Ishikawa (cell line): ENCODE measurements around the gene TELO2.

Experiments used
- CEBPB ChIP-seq: IDR thresholded peaks from 2 replicates; pipeline ENCODE4 v1.6.1; 2012
- CREB1 ChIP-seq: IDR thresholded peaks from 2 replicates; pipeline ENCODE4 v1.6.1; 2012; ENCODE audit warnings: low read depth
- EGR1 ChIP-seq: IDR thresholded peaks from 2 replicates; pipeline ENCODE4 v1.6.1; 2012
- EP300 ChIP-seq: IDR thresholded peaks from 2 replicates; pipeline ENCODE4 v1.6.1; 2012; ENCODE audit warnings: borderline replicate concordance
- FOXM1 ChIP-seq: IDR thresholded peaks from 2 replicates; pipeline ENCODE4 v1.6.1; 2012; ENCODE audit warnings: low read depth, borderline replicate concordance
- NFIC ChIP-seq: IDR thresholded peaks from 2 replicates; pipeline ENCODE4 v1.6.1; 2012
- RAD21 ChIP-seq: IDR thresholded peaks from 2 replicates; pipeline ENCODE4 v1.6.1; 2012; ENCODE audit warnings: low read depth
- REST ChIP-seq: IDR thresholded peaks from 2 replicates; pipeline ENCODE4 v1.6.1; 2012; ENCODE audit warnings: low read depth, mild to moderate bottlenecking
- TAF1 ChIP-seq: IDR thresholded peaks from 2 replicates; pipeline ENCODE4 v1.6.1; 2012; ENCODE audit warnings: low read depth, mild to moderate bottlenecking
- TCF12 ChIP-seq: IDR thresholded peaks from 2 replicates; pipeline ENCODE4 v1.6.1; 2012; ENCODE audit warnings: low read depth
- TEAD4 ChIP-seq: IDR thresholded peaks from 2 replicates; pipeline ENCODE4 v1.6.1; 2012
- YY1 ChIP-seq: IDR thresholded peaks from 2 replicates; pipeline ENCODE4 v1.6.1; 2012; ENCODE audit warnings: low read depth
- ZBTB7A ChIP-seq: IDR thresholded peaks from 2 replicates; pipeline ENCODE4 v1.6.1; 2012; ENCODE audit warnings: low read depth
- TF ChIP-seq, protein P1 (sequence below): IDR thresholded peaks from 2 replicates; pipeline ENCODE4 v1.6.1; 2012
- TF ChIP-seq, protein P2 (sequence below): IDR thresholded peaks from 2 replicates; pipeline ENCODE4 v1.6.1; 2012

Gene TELO2

GRCh38 chr16:1526608-1527555 lies 33.7 kb downstream of the TELO2 start:
- no peak for TF ChIP-seq YY1
- TF ChIP-seq, protein P1, sequence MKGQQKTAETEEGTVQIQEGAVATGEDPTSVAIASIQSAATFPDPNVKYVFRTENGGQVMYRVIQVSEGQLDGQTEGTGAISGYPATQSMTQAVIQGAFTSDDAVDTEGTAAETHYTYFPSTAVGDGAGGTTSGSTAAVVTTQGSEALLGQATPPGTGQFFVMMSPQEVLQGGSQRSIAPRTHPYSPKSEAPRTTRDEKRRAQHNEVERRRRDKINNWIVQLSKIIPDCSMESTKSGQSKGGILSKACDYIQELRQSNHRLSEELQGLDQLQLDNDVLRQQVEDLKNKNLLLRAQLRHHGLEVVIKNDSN, result no peak
- TF ChIP-seq REST, result no peak
- TF ChIP-seq CREB1, result no peak
- no peak for TF ChIP-seq TCF12
- no peak for TF ChIP-seq RAD21
- no peak for TF ChIP-seq EP300
- TF ChIP-seq NFIC, result no peak
- no peak for TF ChIP-seq FOXM1
- no peak for TF ChIP-seq CEBPB
- TF ChIP-seq, protein P2, sequence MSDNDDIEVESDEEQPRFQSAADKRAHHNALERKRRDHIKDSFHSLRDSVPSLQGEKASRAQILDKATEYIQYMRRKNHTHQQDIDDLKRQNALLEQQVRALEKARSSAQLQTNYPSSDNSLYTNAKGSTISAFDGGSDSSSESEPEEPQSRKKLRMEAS, result no peak
- TF ChIP-seq ZBTB7A, result no peak
- TF ChIP-seq EGR1, result no peak
- TF ChIP-seq TEAD4, result no peak

GRCh38 chr16:1527836-1528811 lies 35.0 kb downstream of the TELO2 start:
- no peak for TF ChIP-seq EP300
- no peak for TF ChIP-seq CREB1
- TF ChIP-seq, protein P2, result no peak
- TF ChIP-seq TEAD4, result no peak
- TF ChIP-seq, protein P1, result no peak
- no peak for TF ChIP-seq YY1
- no peak for TF ChIP-seq CEBPB
- no peak for TF ChIP-seq RAD21
- no peak for TF ChIP-seq EGR1
- no peak for TF ChIP-seq TAF1
- no peak for TF ChIP-seq TCF12
- TF ChIP-seq FOXM1, result no peak
- no peak for TF ChIP-seq NFIC

- TF ChIP-seq CREB1, result no peak
- TF ChIP-seq ZBTB7A, result no peak
- no peak for TF ChIP-seq REST
- no peak for TF ChIP-seq CEBPB
- TF ChIP-seq FOXM1, result no peak
- no peak for TF ChIP-seq TEAD4
- TF ChIP-seq TCF12, result no peak
- no peak for TF ChIP-seq RAD21
- TF ChIP-seq YY1, result no peak
- no peak for TF ChIP-seq NFIC
- no peak for TF ChIP-seq EGR1
- no peak for TF ChIP-seq EP300
- TF ChIP-seq, protein P1, result no peak
- TF ChIP-seq, protein P2, result no peak
- no peak for TF ChIP-seq TAF1
These were observed 35.9 kb downstream of the TELO2 start for GRCh38 chr16:1528921-1529537.
